CD4-positive, alpha-beta T cell (primary cell): Measurements from ENCODE around the gene POLK. TPM values are rescaled to one million over a fixed set of nuclear protein-coding genes. Genes with fewer than 3 reads are reported as not detected.
"Not testable (repeated sequence)": the region's sequence is repeated elsewhere in the genome, so short reads cannot be mapped to it uniquely, and the experiment has no call there.

Experiments
- ATAC-seq: fragments of 200-7000 bp; cut with Tn5 transposase; one replicate; pipeline ENCODE4 v1.10.0; 2022; ENCODE audit warnings: mild to moderate bottlenecking; ENCODE audit not compliant: poor library complexity
- CTCF ChIA-PET: fragments of 350-600 bp; sonication (Branson Sonifier 250); formaldehyde crosslinking; loops from one replicate; lab custom pipeline; 2021; ENCODE audit warnings: antibody characterized with exemption, inconsistent platforms; lab: Charles Lee
- POLR2A ChIA-PET: fragments of 350-600 bp; sonication (Branson Sonifier 250); formaldehyde crosslinking; loops from one replicate; lab custom pipeline; 2021; ENCODE audit warnings: antibody characterized with exemption, inconsistent platforms; lab: Charles Lee
- DNase-seq, 14 experiments: peaks; one replicate each; pipeline ENCODE4 v3.0.0-alpha.2; 2013 to 2020; ENCODE audit warnings: mixed read lengths in 2 of 14
- H3K27ac ChIP-seq, 2 donors: one replicate each; pipeline versions ENCODE4 v1.5.1 to v1.7.0; 2013; ENCODE audit warnings: low read length in 2 of 2, low read depth in 1 of 2, mild to moderate bottlenecking in 1 of 2
- H3K27me3 ChIP-seq, 2 experiments: 1 replicate in 1 of 2; 2 replicates in 1 of 2; pipeline versions ENCODE4 v1.6.1 to v1.7.0; 2013; ENCODE audit warnings: low read length in 2 of 2, control low read depth in 1 of 2, mild to moderate bottlenecking in 1 of 2, moderate library complexity in 1 of 2; ENCODE audit not compliant: insufficient read depth in 2 of 2, control insufficient read depth in 1 of 2
- H3K36me3 ChIP-seq: one replicate; pipeline ENCODE4 v1.6.1; 2013; ENCODE audit warnings: low read length, control low read depth; ENCODE audit not compliant: insufficient read depth
- H3K4me1 ChIP-seq: one replicate; pipeline ENCODE4 v1.6.1; 2013; ENCODE audit warnings: low read length, control low read depth; ENCODE audit not compliant: insufficient read depth
- H3K4me3 ChIP-seq: one replicate; pipeline ENCODE4 v1.5.1; 2013; ENCODE audit warnings: mild to moderate bottlenecking, low read length, moderate library complexity
- H3K9me3 ChIP-seq, 2 experiments: 1 replicate in 1 of 2; 2 replicates in 1 of 2; pipeline versions ENCODE4 v1.6.1 to v1.7.0; 2013; ENCODE audit warnings: low read length in 2 of 2, mild to moderate bottlenecking in 2 of 2, control low read depth in 1 of 2, moderate library complexity in 1 of 2; ENCODE audit not compliant: control insufficient read depth in 1 of 2, insufficient read depth in 1 of 2
- H3K27ac Mint-ChIP-seq: one replicate; pipeline ENCODE4 v1.8.0; 2020; ENCODE audit warnings: mixed read lengths
- H3K27me3 Mint-ChIP-seq: one replicate; pipeline ENCODE4 v1.8.0; 2021; ENCODE audit warnings: mixed read lengths
- H3K36me3 Mint-ChIP-seq: one replicate; pipeline ENCODE4 v1.8.0; 2021; ENCODE audit warnings: low read depth, mixed read lengths
- H3K4me1 Mint-ChIP-seq: one replicate; pipeline ENCODE4 v1.8.0; 2021; ENCODE audit warnings: low read depth, mixed read lengths
- H3K4me3 Mint-ChIP-seq: one replicate; pipeline ENCODE4 v1.8.0; 2020; ENCODE audit warnings: mild to moderate bottlenecking, mixed read lengths
- H3K9me3 Mint-ChIP-seq: one replicate; pipeline ENCODE4 v1.8.0; 2020; ENCODE audit warnings: mixed read lengths
- CTCF ChIP-seq: fragments of 200-600 bp; IDR thresholded peaks from one replicate; pipeline ENCODE4 v1.8.0; 2022; ENCODE audit warnings: antibody characterized with exemption, mild to moderate bottlenecking
- intact Hi-C, 2 experiments: fragments of 100-400 bp; cut with DNase I in 1 of 2; cut with micrococcal nuclease in 1 of 2; formaldehyde crosslinking; loops; one replicate each; pipeline versions ENCODE4 v1.15.1 to v1.9.0; 2023 to 2025; cut with DNase I, micrococcal nuclease
- total RNA-seq, 174 experiments: library from RNA in 2 of 174; stranded (reverse) in 2 of 174; gene quantifications; one replicate each; pipeline ENCODE4 v1.2.3 and lab custom pipeline; 2021 to 2026

The POLK gene
- total RNA-seq, 2 experiments from 2014 or later = 10.0 to 10.3 TPM

- peaks cover 12% of the 10 kb centered on the region for H3K36me3 ChIP-seq
- POLR2A ChIA-PET = no interaction called here
- no peak overlapping the region for H3K27ac ChIP-seq
Observed at GRCh38 chr5:75603371-75603770, 91.7 kb downstream of the POLK start.

GRCh38 chr5:75603821-75604220 lies 92.1 kb downstream of the POLK start:
- Mint-ChIP-seq H3K9me3 (no peaks in the 10 kb centered on the region), H3K4me3 (no peak overlapping the region), H3K4me1 (peaks cover 14% of the 10 kb centered on the region), H3K27me3 (no peaks in the 10 kb centered on the region), H3K36me3 (peaks cover 49% of the 10 kb centered on the region), H3K27ac (no peak overlapping the region)
- no peaks in the 10 kb centered on the region for H3K9me3 ChIP-seq
- ChIA-PET CTCF (no interaction called here), POLR2A (no interaction called here)
- H3K27ac ChIP-seq = no peak overlapping the region
- H3K27me3 ChIP-seq = no peaks in the 10 kb centered on the region
- H3K36me3 ChIP-seq = peaks cover 12% of the 10 kb centered on the region
- H3K4me1 ChIP-seq = no peaks in the 10 kb centered on the region
- no peak for DNase-seq
- ATAC-seq = no peak
- TF ChIP-seq CTCF = no peak
- intact Hi-C loops = no loop called here
- no peak overlapping the region for H3K4me3 ChIP-seq

More at GRCh38 chr5:75603371-75603770, 91.7 kb downstream of the POLK start:
- no peak overlapping the region for H3K4me3 Mint-ChIP-seq
- H3K4me1 Mint-ChIP-seq = peaks cover 14% of the 10 kb centered on the region
- no peaks in the 10 kb centered on the region for H3K27me3 Mint-ChIP-seq
- H3K36me3 Mint-ChIP-seq = peaks cover 52% of the 10 kb centered on the region
- ATAC-seq (no peak), DNase-seq (no peak)
- no peaks in the 10 kb centered on the region for H3K4me1 ChIP-seq
- no peaks in the 10 kb centered on the region for H3K9me3 Mint-ChIP-seq
- CTCF ChIA-PET = no interaction called here
- TF ChIP-seq CTCF = no peak
- no peak overlapping the region for H3K4me3 ChIP-seq
- no peaks in the 10 kb centered on the region for H3K9me3 ChIP-seq
- H3K27ac Mint-ChIP-seq = no peak overlapping the region
- no peaks in the 10 kb centered on the region for H3K27me3 ChIP-seq
- intact Hi-C loops = no loop called here

GRCh38 chr5:75607341-75607740 lies 95.7 kb downstream of the POLK start:
- POLR2A ChIA-PET = interaction anchor here (1.0 kb wide), 1 partner anchor 73 kb away, joined by 3 read pairs; no protein-coding TSS in a partner anchor
- intact Hi-C loops, H3K9me3 Mint-ChIP-seq, H3K4me1 ChIP-seq, H3K4me1 Mint-ChIP-seq, H3K27ac ChIP-seq, H3K4me3 Mint-ChIP-seq, H3K4me3 ChIP-seq, H3K27ac Mint-ChIP-seq, ATAC-seq, DNase-seq, H3K9me3 ChIP-seq, H3K36me3 ChIP-seq: not testable (repeated sequence)
- Mint-ChIP-seq H3K36me3 (peaks cover 23% of the 10 kb centered on the region), H3K27me3 (peaks cover 15% of the 10 kb centered on the region)
- CTCF ChIA-PET = interaction anchor here (0.7 kb wide), 1 partner anchor 282 kb away, joined by 5 read pairs; no protein-coding TSS in a partner anchor
- peaks cover 6 to 12% of the 10 kb centered on the region in 2 experiments for H3K27me3 ChIP-seq

GRCh38 chr5:75608870-75609269 lies 97.2 kb downstream of the POLK start:
- peaks cover 11% of the 10 kb centered on the region for H3K36me3 Mint-ChIP-seq
- POLR2A ChIA-PET = no interaction called here
- Histone ChIP-seq H3K36me3 (peaks cover 4% of the 10 kb centered on the region), H3K27ac (no peak overlapping the region), H3K27me3 (peaks cover 6 to 18% of the 10 kb centered on the region in 2 experiments), H3K4me1 (peaks cover 9% of the 10 kb centered on the region), H3K9me3 (peaks cover 0 to 9% of the 10 kb centered on the region in 2 experiments), H3K4me3 (no peak overlapping the region)
- H3K27me3 Mint-ChIP-seq = peaks cover 15% of the 10 kb centered on the region
- no peaks in the 10 kb centered on the region for H3K9me3 Mint-ChIP-seq
- CTCF ChIA-PET = no interaction called here
- H3K4me3 Mint-ChIP-seq = no peak overlapping the region
- intact Hi-C loops = no loop called here
- no peak overlapping the region for H3K27ac Mint-ChIP-seq
- DNase-seq (no peak), ATAC-seq (no peak)
- peaks cover 6% of the 10 kb centered on the region for H3K4me1 Mint-ChIP-seq
- no peak for TF ChIP-seq CTCF
